IPS-20b (cell line): ENCODE measurements around the gene LARP4B.
"Not testable (repeated sequence)": the region's sequence is repeated elsewhere in the genome, so short reads cannot be mapped to it uniquely, and the experiment has no call there.

Source experiments
- H3K27ac ChIP-seq: one replicate; pipeline ENCODE4 v1.5.1; 2013; ENCODE audit warnings: low read length
- H3K27me3 ChIP-seq: 2 replicates; pipeline ENCODE4 v1.6.1; 2013; ENCODE audit warnings: mild to moderate bottlenecking, low read length, inconsistent platforms; ENCODE audit not compliant: insufficient read depth
- H3K36me3 ChIP-seq: 2 replicates; pipeline ENCODE4 v1.6.1; 2013; ENCODE audit warnings: low read depth, mild to moderate bottlenecking, inconsistent platforms, low read length, moderate library complexity; ENCODE audit not compliant: insufficient read depth
- H3K4me1 ChIP-seq: 2 replicates; pipeline ENCODE4 v1.6.1; 2013; ENCODE audit warnings: mild to moderate bottlenecking, control low read depth, inconsistent platforms, low read length, moderate library complexity; ENCODE audit not compliant: insufficient read depth
- H3K4me3 ChIP-seq: 2 replicates; pipeline ENCODE4 v1.5.1; 2013; ENCODE audit warnings: mild to moderate bottlenecking, low read length, inconsistent platforms
- H3K9ac ChIP-seq: 2 replicates; pipeline ENCODE4 v1.6.1; 2013; ENCODE audit warnings: low read depth, mild to moderate bottlenecking, inconsistent platforms, low read length, moderate library complexity
- H3K9me3 ChIP-seq: 2 replicates; pipeline ENCODE4 v1.6.1; 2013; ENCODE audit warnings: mild to moderate bottlenecking, low read depth, low read length, inconsistent platforms; ENCODE audit not compliant: insufficient read depth

Gene LARP4B

DNA sequence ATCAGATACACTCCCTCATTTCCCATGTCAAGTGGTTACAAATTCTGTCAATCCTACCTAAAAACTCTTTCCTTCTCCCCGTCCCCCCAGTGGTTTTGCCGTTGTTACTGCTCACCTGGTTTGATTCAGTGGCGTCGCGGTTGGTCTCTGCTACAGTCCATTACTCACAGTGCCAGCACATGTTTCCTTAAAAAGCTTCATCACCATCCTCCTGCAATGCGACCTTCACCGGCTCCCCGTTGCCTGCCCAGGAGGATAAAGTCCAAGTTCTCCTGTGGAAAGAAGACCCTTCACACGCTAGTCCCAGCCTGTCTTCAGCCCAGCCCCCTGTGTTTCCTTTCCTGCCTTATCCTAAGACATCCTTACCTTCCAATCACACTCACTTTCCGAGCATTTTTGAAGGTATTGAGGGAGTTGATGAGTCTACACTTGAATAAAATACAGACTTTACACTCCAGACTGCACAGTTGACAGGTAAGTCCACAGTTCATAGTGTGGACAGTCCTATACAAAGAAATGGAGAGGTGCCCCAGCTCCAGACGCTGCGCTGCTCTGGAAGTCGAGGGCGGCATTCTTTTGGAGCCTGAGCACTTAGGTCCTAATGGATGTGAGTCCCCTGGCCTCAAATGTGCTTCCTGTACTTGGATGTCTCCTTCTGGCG is 3.4 kb upstream of the LARP4B start:
- Histone ChIP-seq H3K27me3 (no peaks in the 10 kb centered on the region), H3K9me3 (no peaks in the 10 kb centered on the region), H3K36me3 (no peaks in the 10 kb centered on the region), H3K4me1 (peaks cover 3% of the 10 kb centered on the region; the same call in 1 of the 2 replicates), H3K27ac (no peak overlapping the region), H3K4me3 (no peak overlapping the region), H3K9ac (no peak overlapping the region)

DNA sequence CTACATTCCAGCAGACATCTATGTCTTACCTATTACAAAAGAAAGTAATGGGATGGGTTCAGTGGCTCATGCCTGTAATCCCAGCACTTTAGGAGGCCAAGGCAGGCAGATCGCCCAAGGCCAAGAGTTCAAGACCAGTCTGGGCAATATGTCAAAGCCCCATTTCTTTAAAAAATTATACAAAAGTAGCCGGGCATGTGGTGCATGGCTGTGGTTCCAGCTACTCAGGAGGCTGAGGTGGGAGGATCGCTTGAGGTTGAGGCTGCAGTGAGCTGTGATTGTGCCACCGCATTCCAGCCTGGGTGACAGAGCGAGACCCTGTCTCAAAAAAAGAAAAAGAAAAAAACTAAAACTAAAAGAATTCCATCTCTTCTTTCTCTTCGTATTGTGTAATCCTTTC is 2.7 kb upstream of the LARP4B start:
- not testable (repeated sequence) for H3K27ac ChIP-seq, H3K27me3 ChIP-seq, H3K36me3 ChIP-seq, H3K9ac ChIP-seq, H3K9me3 ChIP-seq, H3K4me3 ChIP-seq
- peaks cover 10% of the 10 kb centered on the region; the same call in 1 of the 2 replicates for H3K4me1 ChIP-seq

DNA sequence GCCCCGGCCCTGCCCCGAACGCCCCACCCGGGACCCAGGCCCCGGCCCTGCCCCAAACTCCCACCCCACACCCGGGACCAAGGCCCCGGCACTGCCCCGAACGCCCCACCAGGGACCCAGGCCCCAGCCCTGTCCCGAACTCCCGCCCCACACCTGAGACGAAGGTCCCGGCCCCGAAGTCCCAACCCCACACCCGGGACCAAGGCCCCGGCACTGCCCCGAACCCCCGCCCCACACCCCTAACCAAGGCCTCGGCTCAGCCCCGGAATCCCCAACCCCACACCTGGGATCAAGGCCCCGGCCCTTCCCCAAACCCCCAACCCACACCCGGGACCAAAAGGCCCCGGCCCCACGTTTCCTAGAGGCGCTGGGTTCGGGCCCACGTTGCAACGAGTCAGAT is 1.1 kb upstream of the LARP4B start:
- Histone ChIP-seq H3K4me1 (peaks cover 13% of the 10 kb centered on the region; the same call in 1 of the 2 replicates), H3K36me3 (no peaks in the 10 kb centered on the region), H3K9ac (no peak overlapping the region), H3K9me3 (no peaks in the 10 kb centered on the region), H3K4me3 (no peak overlapping the region), H3K27ac (no peak overlapping the region), H3K27me3 (no peaks in the 10 kb centered on the region)

DNA sequence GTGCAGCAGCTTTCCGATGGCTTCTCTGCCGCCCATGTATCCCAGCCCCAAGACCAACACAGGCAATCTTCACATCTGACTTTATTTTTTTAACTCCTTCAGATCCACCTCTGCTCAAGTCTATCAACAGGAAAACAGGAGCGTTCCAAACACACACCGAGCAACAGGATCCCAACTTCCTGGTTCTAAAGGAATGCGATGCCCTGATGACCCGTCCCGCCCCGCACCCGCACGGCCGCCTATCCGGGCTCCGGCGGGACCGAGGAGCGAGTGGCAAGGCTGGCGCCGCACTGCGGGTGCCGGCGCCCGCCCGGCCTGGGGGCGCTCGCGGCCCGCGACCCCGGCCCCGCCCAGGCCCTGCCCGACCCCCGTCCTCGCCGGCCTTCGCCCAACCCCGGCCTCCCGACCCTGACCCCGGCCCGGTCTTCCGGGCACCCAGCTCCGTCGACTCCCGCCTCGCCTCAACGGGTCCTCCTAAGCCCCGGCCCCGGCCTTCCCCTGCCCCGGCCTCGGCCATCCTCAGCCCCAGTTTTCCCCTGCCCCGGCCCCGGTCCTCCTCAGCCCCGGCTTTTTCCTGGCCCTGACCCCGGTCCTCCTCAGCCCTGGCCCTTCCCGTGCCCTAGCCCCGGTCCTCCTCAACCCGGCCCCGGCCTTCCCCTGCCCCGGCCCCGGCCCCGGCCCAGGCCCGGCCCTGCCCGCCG is 730 bp downstream of the LARP4B start:
- Histone ChIP-seq H3K27ac (no peak overlapping the region), H3K9me3 (no peaks in the 10 kb centered on the region), H3K27me3 (no peaks in the 10 kb centered on the region), H3K36me3 (peaks cover 10% of the 10 kb centered on the region), H3K9ac (peak overlapping the region; percentile 79), H3K4me1 (peaks cover 13% of the 10 kb centered on the region; the same call in 1 of the 2 replicates), H3K4me3 (peak overlapping the region; percentile 85)

DNA sequence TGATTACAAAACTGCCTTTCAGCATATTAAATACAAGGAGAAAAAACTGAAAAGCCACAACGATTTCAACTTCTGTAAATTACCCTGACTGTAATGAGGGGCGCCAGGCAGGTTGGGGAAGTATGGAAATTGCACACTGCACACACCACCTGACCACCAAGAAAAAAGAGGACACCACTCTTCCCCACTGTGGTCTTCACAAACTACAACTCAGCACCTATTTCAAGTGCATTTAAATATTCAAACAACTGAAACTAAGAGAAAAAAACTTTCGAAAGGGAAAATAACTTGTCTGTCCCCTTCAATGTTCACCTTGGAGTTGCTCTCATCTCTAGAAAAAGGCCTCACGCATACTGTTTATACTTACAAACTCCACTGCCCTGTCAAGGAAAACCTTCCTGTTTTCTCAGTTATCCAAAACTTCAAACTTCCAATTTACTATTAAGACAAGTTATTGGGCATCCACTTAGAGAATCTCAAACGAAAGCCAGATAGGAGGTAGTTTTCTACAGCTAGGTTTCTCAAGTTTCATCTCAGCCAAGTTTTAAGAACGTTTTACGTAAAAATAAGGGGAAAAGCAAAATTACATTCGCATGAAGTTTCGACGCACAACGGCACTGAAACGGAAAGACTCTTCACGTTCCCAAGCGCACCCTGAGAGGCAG is 1.4 kb downstream of the LARP4B start:
- Histone ChIP-seq H3K4me1 (peaks cover 13% of the 10 kb centered on the region), H3K27ac (no peak overlapping the region), H3K9me3 (no peaks in the 10 kb centered on the region), H3K27me3 (no peaks in the 10 kb centered on the region), H3K36me3 (peaks cover 13% of the 10 kb centered on the region), H3K9ac (peak overlapping the region; percentile 79), H3K4me3 (peak overlapping the region; percentile 85)

DNA sequence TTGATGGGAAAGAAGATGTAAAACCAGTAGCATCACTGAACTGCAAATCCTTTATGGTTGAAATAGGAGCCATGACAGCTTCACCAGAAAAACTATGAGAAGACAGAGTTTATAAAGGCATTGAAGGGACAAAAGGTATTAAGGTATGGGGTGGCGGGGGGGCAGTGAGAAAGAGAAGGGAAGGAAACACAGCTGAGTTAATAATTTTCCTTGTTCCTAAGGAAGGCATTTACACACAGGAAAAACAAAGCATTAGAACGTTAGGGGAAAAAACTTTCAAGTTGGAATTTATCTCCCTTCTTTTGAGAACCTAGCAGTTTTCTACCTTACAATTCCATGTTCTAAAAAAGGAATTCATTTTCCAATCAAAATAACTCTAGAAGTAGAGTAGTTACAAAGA is 4.4 kb downstream of the LARP4B start:
- Histone ChIP-seq H3K27me3 (no peaks in the 10 kb centered on the region), H3K27ac (no peak overlapping the region), H3K9me3 (no peaks in the 10 kb centered on the region), H3K4me3 (no peak overlapping the region), H3K4me1 (peaks cover 13% of the 10 kb centered on the region), H3K36me3 (peaks cover 23% of the 10 kb centered on the region), H3K9ac (peak overlapping the region; percentile 42; the same call in 1 of the 2 replicates)

DNA sequence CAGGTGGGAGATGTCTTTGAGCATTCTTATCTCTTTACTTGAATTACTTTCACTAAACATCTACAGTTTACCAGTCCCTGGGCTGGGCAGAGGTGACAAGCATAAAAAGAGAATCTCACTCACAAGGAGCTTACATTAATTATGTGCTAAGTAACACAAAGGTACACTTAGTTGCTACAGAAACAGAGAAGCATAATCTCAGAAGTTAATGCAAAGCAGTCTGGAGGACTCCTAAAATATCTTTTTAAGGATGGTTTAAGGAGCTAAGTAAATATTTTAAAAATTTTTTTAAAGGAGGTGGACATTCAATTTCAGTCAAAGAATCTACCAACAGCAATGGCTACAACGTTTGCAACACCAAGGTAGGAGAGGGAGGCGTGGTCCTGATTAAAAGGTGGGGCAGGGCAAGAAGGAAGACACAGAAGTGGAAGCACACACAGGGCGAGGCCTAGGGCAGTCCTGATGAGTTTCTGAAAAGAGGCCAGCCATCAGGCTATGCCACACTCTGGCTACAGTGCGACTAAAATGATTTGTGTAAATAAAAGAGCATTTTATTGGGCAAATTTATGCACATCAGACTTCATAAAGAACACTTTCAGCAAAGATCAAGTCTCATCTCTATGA is 5.3 kb downstream of the LARP4B start:
- Histone ChIP-seq H3K4me3 (no peak overlapping the region), H3K9ac (no peak overlapping the region), H3K36me3 (peaks cover 26% of the 10 kb centered on the region), H3K9me3 (no peaks in the 10 kb centered on the region), H3K27me3 (no peaks in the 10 kb centered on the region), H3K4me1 (peaks cover 13% of the 10 kb centered on the region), H3K27ac (no peak overlapping the region)

DNA sequence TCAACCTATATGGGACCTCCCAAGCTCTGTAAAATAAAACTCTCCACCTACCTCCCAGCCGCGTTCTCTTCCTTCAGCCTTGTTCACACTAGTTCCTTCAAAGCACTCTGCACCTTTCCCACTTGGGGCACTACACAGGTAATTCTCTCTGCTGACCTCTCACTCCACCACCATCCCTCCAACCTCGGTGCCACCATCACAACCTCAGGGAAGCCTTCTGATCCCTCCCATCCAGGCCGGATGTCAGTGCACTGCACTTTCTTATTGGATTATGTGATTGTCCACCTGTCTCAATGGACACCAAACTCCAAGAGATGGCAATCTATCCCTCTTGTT is 7.0 kb downstream of the LARP4B start:
- peaks cover 6% of the 10 kb centered on the region for H3K4me1 ChIP-seq
- H3K27ac ChIP-seq: no peak overlapping the region
- no peaks in the 10 kb centered on the region for H3K27me3 ChIP-seq
- H3K36me3 ChIP-seq: peaks cover 29% of the 10 kb centered on the region
- H3K9ac ChIP-seq: no peak overlapping the region
- H3K9me3 ChIP-seq: no peaks in the 10 kb centered on the region
- H3K4me3 ChIP-seq: no peak overlapping the region

DNA sequence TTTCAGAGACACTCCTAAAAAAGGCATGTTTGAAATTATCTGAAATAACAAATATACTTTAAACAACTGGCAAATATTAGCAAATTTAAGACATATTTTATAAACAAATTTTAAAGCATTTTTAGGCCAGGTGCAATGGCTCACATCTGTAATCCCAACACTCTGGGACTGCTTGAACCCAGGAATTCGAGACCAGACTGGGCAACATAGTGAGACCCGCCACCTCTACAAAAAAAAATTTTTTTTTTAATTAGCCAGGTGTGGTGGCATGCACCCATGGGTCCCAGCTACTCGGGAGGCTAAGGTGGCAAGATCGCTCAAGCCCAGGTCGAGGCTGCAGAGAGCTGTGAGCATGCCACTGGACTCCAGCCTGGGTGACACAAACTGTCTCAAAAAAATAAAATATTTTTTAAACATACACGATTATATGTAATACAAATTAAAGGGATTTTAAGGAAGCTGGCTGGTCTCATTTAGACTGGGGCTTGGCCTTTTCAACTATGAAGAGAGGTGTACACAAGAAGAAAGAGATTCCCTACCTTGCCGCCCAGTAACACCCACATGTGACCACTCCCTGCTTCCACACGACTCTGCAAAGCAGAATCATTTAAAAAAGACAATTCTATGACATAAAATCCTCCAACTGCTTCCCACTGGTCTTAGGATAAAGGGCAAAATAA is 7.5 kb downstream of the LARP4B start:
- Histone ChIP-seq H3K27ac (no peak overlapping the region), H3K4me1 (peaks cover under 1% of the 10 kb centered on the region), H3K9me3 (no peaks in the 10 kb centered on the region), H3K27me3 (no peaks in the 10 kb centered on the region), H3K4me3 (no peak overlapping the region), H3K36me3 (peaks cover 29% of the 10 kb centered on the region), H3K9ac (no peak overlapping the region)

DNA sequence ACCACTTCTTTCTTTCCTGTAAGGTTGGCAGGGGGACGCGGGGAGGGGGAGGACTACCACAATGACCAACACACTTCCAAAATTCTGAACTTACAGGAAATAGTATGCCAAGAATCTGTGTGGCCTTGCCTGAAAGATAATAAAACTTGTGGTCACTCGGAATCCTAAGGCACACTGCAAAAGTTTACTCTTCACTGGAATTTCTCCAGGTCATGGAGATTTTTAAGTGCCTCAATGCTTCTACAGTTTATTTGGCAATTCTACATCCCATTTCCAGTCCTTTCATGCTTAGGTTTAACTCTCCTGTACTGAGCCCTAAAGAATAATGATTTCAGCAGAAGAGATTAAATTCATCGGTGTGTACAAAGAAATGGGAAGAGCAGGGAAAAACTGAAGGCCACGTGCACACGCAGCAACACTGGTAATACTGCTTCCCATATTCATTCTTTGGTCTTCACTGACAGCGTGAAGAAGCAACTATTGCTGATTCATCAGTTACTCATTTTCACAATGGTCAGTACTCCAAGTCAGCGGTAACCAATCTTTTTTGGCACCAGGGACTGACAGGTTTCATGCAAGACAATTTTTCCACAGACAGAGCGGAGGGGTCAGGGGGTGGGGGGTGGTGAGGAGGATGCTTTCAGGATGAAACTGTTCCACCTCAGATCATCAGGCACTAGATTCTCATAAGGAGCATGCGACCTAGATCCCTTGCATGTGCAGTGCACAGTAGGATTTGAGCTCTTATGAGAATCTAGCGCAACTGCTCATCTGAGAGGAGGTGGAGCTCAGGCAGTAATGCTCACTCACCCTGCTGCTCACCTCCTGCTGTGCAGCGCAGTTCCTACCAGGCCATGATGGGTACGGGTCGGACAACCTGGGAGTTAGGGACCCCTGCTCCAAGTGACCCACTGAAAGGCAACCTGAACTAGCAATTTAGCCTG is 9.8 kb downstream of the LARP4B start:
- H3K4me1 ChIP-seq: no peaks in the 10 kb centered on the region; the same call in 1 of the 2 replicates
- 0 out of 2 replicates have a peak overlapping the region, but pooled peaks have one; percentile 26 for H3K9ac ChIP-seq
- H3K4me3 ChIP-seq: no peak overlapping the region
- peaks cover 27% of the 10 kb centered on the region for H3K36me3 ChIP-seq
- H3K27ac ChIP-seq: no peak overlapping the region
- H3K27me3 ChIP-seq: no peaks in the 10 kb centered on the region
- 0 out of 2 replicates have a peak, but pooled peaks cover 2% of the 10 kb centered on the region for H3K9me3 ChIP-seq
